HT-29 (cell line): ENCODE measurements around the gene CSRP3. TPM values are rescaled to one million over a fixed set of nuclear protein-coding genes. Genes with fewer than 3 reads are reported as not detected.
A peak's percentile ranks its signal among the peaks of the same experiment; 100 is the strongest.

Experiments
- DNase-seq: peaks from one replicate; pipeline ENCODE4 v3.0.0-alpha.2; 2015; ENCODE audit warnings: low spot score
- total RNA-seq: library from RNA; depleted of rRNA; stranded (reverse); fragments of >200 nt; shearing (Covaris generic); gene quantifications from 2 replicates; pipeline ENCODE4 v1.2.3, GENCODE V29; 2014

Gene CSRP3
- total RNA-seq, 1 experiment from 2014 or later = not detected

DNA sequence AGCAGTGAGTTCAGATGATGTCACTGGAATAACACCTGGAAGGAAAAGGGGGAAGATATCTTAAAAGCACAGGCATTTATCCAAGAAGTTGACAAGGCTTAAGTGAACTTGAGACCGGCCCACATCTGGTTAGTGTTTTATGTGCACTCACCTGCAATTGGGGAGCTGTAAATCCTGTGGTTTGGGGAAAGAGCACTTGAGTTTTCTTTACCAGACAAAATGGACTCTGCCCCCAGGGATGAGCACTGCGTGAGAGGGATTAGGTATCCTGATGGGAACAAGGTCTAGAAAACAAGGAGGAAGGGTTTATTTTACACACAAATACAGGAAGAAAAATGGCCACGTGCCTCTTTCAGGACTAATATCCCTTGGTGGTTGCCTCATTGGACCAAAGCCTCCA is 23.8 kb upstream of the CSRP3 start:
- no peak for DNase-seq

DNA sequence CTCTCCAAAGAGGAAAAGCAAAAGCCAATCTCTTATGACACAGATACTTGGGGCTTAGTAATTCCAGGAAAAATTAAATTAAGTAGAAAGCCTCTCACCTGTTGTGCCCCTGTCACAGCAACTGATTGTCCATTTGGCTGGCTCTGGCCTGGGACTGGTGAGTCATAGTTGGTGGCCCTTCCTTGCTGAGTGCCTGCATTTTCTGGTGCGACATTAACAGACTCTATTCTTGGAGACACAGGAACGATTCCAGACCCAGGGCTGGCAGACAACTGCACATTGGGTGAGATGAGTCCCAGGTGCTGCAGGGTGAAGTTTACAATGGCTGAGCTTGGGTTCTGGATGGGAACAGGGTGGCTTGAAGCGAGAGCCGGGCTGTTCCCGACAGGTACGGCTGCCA is 23.3 kb upstream of the CSRP3 start:
- DNase-seq = no peak

DNA sequence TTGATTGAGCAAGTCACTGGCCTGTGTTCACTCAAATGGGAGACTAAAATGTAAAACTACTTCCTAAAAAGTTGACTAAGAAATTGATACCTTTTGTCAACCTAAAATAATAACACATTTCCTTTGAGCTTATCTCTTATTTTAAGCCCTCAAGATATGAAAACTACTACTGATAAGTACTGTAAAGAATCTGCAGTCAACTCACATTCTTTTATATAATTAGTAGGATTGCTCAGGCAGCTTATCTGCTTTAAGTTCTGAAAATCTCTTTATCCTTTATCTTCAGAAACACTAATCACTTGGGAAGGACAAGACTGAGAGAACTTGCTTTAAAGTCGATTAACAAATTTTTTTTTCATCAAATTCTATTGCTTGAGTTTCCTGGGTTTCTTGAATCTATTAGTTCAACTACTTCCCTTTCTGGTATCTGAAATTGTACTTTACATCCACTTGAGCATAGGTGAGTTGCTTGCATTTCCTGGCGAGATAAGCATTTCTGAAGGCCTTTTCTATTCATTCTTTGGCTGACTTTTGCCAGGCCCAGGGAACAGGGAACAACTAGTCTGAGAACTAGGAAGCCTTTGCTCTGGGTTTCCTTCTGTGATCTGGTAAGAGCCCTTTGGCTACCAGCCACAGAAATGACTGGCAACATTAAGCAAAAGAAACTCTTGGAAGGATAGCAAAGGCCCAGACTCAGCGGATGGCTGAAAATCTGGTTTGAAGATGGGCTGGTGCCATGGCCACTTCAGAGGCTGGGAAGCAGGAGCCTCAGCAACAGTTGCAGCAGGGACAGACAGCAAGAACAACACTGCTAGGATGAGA is 19.3 kb upstream of the CSRP3 start:
- DNase-seq = no peak

DNA sequence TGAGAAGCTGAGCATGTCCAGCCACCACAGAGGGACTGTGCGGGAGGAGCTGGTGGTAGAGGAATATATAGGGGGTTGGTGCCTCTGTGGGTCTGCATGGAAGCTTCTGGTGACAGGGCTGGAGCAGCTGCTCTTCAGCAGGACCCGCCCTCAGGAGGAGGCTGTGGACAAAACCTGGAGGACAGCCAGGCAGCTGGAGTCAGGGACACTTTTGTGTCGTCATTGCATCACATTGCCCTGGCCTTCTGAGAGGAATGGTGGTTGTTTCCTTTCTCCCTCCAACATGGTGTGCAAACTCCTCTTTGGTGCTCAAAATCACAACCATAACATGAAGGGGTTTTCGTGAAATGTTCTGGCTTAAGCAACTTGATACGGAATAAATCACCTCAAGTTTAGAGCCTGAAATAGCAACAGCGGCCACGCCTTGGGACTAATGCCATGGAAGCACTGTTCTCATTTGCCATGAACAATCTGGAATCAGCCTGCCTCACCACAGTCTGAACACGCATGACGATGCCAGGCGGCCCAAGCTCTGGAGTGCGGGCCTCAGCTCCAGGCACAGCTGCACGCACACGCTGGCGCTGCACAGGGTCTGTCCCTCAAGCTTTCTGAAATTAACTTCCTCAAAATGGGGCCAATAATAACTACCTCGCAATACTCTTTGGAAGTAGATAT is 17.1 kb upstream of the CSRP3 start:
- DNase-seq = no peak

DNA sequence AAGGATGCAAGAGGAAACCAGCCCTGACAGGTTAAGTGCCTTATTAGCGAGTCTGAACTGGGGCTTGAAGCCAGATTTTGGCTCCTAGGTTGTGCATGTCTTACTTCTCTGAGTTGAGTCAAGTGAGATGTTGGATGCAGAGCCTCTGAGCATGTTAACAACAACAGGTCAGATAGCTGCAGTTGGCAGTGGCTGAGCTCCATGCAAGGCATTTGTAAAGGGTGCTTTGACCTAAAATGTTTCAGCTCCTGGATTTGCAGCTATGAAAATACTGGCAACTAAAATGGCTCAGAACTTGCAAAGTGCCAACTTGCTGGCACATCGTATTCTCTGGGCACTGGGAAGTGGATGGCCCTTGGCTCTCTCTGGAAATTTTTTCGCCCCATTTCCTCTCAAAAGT is 16.4 kb upstream of the CSRP3 start:
- no peak for DNase-seq

DNA sequence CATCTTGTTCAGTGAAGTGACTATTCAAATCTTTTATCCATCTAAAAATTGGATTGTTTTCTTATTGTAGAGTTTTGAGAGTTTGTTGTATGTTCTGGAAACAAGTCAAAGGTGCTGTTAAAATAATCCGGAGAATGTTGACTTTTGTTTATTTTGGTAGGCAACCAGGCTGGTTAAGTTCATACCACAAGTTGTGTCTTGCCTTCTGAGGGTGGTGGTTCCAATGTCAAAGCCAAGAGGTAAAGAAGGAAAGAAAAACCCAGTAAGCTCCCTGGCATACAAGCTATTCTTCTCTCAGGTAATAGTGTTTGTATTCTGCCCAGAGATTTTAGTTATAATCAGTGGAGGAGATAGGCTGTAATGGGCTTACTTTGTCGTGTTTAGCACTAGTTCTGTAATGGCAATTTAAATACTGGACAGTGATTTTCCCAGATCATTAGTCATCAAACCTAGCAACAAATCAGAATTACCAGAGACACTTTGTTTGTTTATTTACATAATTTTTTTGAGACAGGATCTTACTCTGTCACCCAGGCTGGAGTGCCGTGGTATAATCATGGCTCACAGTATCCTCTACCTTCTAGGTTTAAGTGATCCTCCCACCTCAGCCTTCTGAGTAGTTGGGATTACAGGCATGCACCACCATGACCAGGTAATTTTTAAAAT is 15.1 kb upstream of the CSRP3 start:
- DNase-seq = no peak

DNA sequence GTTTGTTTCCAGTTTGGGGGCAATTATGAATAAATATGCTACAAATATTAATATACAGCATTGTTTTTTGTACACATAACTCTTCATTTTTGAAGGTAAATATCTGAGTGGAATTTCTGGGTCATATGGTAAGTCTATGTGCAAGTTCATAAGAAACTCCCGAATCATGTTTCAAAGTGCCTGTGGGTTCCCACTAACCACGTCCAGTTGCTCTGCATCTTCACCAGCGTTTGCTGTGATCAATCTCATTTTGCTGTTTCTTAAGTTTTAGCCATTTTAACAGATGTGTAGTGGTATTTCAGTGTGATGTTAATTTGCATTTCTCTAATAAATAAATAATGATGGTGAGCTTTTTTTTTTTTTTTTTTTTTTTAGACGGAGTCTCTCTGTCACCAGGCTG is 14.2 kb upstream of the CSRP3 start:
- no peak for DNase-seq

DNA sequence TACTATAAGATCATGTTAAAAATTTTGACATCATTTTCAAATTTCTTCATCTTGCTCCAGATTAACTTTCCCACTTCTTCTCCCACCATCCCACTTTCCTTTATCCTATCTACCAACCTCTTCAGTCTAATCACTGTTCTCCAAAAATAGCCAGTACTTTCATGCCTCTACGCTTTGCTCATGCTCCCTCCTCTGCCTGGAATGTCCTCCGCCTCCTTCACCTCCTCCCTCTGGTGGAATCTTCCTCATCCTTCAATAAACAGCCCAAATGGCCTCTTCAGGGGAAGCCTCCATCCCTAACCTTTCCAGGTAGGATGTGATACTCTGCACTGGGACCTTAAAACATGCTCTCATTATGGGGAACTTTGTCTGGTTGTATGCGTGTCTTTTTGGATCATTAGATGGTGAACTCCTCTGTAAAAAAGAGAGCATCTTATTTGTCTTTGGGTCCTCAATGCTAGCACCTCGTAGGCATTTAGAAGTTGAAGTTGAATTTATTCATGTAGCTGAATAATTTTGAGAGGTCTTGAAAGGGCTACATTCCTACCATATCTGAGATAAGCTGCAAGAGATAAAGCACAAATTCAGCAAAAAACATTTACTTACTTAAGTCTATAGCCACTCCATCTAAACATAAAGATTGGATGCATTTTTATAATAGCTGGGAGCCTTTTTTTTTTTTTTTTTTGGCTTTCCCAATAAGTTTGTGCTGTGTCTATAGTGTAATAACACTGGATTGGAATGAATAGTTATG is 8.0 kb upstream of the CSRP3 start:
- no peak for DNase-seq

DNA sequence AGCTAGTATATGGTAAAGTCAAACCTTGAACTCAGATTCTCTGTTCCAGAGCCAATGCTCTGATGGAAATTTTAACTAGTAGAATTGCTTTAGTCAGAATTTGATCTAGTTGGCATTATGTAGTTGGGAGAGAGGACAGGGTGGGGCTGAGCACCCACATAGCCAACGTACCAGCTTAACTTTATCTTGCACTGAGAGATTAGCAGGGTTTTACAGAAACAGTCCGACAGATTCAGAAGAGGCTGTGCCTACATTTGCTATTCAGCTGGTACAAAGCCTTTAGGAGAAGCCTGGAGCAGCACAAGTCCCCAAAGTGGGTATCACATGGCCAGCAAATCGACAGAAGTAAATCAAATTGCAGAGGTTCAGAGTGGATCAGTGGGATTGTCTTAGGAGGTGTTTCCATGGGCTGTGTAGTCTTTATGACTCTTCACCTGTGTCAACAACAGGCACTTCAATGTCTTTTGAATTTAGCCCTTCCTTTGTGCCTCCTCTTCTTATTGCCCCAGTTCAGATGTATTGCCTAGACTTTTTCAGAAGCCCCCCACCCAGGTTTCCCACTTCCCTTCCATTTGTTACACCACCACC is 7.3 kb upstream of the CSRP3 start:
- DNase-seq = no peak

DNA sequence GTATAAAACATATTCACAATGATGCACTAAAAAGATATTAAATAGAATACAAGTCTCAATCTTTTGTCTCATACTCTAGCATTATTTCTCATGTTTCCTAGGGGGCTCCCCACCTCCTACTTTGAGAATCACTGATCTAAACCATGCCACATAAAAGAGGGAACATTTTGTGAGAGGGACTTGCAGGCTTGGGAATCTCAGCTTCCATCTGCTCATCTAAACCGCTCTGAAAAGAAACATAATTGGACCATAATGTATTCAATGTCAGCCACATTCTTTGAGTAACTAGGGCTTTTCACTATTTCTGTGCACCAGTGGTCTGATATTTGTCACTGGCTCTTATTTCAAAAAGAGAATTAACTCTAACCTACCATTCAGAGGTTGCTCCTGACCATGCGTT is 6.4 kb upstream of the CSRP3 start:
- no peak for DNase-seq

DNA sequence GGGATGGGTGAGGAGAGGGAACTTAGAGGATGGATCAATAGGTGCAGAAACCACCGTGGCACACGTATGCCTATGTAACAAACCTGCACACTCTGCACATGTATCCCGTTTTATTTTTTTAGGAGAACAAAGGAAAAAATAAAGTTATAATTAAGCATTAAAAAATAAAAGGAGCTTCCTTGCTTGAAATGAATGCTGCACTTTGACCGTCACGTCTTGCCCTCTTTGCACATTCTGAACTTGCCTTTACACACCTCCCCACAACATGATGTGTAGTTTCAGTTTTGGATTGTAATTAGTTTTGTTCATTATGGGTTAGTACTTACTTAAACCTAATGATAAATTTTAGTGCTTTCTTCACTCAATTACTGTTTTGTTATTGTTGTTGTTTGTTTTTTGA is 3.1 kb upstream of the CSRP3 start:
- DNase-seq = no peak

DNA sequence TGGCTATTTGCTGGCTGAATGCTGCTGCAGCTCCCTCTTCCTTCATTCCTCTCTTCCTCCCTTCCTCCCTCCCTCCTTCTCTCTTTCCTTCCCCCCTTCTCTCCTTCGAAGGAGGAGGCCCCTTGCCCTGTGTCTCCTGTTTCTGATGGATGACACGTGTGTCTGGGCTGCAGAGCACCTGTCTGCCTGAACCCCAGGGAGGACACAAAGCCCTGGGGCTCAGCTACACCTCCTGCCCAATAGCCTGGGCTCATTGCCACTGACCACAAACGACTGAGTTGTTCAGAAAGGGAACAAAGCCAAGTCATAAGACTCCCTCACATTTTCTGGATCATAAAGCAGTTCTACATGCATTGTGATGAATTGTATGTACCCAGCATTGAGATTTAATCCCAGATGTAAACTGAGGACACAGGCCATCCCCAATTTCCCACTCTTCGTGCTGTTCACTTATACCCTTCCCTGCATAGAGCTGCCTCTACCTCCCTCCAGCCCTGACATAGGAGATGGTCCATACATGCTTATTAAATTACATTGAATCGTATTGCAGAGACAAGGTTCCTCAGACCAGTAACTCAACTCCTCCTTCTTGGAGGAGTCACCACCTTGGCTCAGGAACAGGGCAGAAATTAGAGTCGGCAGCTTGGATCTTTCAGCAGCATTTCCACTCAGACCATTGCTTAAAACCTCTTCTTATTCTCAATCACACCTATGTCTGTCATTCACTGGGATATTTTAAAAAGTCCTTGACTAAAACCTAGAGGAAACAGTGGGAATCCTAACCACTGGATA is 1.2 kb downstream of the CSRP3 start:
- DNase-seq = no peak

DNA sequence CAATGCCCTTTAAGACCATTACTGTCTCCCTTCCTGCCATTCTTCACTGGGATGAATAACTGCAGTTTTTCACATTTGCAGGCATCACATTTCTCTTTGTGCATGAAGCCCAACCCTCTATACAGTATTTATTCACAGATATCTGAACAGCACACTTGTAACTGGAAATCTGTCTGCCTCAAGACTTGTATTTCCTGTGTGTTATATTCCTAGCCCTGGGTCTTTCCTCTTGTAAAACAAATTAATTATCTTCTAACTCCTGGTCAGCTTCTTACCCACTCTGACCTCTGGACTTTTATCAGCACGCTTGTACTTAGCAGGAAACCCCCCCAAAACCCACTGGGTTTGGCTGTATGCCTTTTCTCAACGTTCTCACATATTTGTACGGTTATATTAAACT is 2.0 kb downstream of the CSRP3 start:
- DNase-seq = no peak

DNA sequence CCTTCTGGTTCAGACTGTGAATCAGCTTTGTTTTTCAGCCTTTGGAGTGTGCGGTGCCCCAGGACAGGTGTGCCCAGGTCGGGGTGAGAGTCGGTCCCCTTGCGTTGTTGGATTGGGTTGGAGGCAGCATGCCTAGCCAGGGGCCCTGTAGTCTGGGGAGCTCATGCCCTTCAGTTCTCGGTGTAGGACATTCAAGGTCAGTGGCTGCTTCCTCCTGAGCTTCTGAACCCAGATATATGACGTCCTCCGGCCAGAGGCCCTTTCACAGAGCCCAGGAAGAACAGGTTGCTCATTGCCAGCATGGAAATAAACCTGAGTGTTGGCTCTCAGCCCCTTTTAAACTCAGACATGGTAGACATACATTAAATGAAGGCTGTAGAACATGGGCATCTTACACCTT is 2.7 kb downstream of the CSRP3 start:
- no peak for DNase-seq

DNA sequence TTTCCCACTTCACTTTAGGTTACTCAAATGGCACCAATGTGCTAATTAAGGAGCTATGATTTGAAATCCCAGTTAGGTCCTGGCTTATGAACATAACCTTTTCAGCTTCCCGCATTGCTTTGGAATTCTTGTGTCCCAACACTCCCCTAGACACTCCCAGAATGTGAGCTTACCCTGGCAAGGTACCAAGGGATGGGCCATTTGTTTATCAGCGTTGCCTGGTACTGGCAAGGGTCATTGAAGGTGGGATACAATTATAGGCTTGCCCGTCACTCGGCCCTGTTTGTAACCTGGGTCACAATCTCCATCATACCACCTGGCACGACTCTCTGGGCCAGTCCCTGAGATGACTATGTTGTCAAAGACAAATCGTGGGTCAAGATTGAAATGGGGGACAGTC is 5.4 kb downstream of the CSRP3 start:
- DNase-seq = peak; percentile 42

DNA sequence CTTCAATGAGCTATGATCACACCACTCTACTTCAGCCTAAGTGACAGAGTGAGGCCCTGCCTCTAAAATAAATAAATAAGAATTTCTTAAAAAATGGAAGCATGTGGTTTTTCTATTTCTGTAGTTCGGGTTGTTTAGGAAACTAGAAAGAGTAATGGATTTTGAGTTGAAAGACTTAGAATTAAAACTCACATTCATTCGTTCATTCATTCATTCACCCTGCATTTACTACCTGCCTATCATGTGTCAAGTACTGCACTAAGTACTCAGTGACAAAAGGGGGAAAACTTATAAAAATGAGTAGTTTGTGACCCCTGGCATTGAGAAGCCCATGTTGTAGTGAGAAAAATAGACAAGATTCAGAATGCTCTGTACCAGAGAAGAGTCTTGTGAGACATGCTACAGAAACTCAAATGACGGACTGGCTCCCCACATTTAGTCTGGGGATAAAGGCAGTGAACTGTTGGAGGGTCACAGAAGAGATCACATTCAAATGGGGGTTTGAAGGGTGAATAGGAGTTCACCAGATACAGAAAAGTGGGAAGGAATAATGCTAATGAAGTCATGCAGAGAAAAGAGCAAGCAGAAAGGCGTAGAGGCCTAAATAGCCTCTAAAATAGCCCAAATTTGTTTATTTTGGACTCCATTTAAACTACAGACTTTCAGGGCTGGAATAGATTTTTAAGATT is 7.0 kb downstream of the CSRP3 start:
- DNase-seq = no peak

DNA sequence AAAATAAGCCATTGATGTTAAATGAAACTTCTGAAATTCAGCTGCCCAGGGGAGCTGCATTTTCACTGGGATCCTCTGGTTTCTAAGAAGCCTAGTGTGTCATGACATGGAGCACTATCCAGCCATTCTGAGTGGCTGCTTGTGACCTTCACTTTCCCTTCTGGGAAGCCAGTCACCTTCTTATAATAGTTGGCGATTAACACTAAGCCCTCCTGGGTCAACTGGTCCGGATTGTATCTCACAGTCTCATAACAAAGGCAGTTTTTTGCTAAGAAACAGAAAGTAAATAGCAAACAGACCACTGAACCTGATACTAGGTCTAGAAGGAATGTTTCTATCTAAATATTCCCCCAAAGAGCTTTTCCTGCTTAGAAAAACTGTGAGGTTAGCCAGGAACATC is 7.9 kb downstream of the CSRP3 start:
- DNase-seq = no peak

DNA sequence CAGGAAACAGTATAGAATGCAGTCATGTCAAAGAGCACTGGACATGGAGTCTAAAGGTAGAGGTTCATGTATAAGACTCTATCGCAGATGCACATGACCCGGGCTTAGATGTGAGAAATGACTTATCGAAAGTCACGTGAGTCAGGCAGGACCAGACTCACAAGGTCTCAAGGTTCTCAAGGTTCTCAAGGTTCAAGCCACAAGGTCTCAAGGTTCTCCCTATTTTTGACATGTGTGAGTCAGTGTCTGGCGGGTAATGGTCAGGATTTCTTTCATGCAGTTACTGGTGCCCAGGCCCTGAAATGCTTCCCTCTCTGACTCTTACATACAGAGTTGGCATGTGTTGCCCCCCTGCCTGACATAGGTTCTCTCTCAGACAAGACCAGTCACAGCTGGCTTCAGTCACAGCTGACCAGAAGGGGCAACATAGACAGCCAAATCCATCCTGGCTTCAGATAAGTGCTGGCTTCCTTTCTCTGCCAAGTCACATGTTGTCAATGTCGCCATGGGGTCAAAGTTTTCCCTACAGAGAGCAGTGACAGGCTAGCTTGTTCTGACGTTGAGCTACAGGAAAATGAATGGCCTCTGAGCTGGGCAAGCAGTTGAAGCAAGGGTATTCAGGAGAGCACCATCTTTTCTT is 10.1 kb downstream of the CSRP3 start:
- DNase-seq = peak; percentile 20

DNA sequence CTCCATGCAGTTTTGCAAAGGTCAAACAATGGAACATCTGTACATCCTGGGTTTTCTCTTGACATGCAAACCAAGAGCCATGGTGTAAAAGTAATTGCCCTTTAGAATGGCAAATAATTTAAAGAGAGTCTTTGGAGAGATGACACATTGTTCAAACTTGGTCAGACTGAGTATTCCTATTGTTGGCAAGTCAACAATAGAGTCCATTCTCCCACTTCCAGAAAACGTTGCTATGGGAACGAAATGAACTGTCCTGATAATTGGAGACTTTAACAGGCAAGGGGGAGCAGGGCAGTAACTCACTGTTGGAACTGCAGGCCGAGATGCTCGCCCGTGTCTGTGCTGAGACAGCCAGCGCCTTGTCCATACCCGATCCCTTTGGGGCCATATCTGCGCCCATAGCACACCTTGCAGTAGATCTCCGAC is 13.9 kb downstream of the CSRP3 start:
- DNase-seq = no peak
